Stimulated activated naive CD4-positive, alpha-beta T cell treated with Interleukin-2 at 50 U/mL for 16 hours (primary cell): ENCODE measurements around the gene ZNF423.

Experiments
- DNase-seq: peaks from one replicate; lab custom pipeline; 2025; lab: John Stamatoyannopoulos, UW

Gene ZNF423

DNA sequence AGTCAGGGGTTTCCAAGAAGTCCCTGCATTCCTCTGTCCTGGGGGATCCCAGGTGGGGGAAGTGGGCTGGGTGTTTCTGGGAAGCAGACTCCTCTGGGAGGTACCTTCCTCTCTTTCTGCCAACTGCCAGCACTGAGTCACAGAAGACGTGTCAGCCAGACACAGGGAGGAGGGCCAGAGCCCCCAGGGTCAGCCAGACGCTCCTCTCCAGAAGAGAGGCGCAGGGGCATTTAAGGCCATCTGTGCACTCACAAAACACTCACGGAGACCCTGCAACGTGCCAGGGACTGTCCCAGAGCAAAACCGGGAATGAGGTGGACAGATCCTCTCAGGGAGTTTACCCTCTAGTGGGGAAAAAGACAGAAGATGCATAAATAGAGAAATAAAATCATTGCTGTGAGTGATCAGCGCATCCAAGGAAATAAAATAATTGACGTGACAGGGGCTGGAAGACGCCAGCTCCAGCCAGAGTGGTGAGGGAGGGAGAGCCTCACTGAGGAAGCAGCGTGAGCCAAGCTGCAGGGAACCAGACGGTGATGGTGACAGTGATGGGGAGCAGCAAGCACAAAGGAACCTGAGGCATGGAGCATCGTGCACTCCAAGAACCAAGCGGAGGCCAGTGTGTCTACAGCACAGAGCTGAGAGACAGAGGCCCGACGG is 105.4 kb downstream of the ZNF423 start:
- DNase-seq, result no peak

DNA sequence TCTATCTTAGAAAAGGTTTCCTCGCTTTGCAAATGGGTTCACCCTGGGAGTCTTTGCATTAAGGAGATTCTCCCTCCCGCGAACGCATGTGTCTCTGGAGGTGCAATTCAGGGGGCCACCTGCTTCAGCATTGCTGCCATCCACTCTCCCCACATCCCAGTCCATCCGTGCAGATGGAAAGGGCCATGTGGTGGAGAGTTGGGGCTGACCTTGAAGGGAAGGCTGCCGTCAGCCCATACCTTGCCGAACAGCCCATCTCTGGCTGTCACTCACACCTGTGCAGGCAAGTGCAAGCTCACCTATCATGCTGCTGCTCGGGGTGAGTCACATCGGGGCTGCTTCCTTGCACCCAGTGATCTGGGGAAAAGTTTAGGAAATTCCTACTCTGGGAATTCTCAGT is 106.1 kb downstream of the ZNF423 start:
- DNase-seq, result no peak

DNA sequence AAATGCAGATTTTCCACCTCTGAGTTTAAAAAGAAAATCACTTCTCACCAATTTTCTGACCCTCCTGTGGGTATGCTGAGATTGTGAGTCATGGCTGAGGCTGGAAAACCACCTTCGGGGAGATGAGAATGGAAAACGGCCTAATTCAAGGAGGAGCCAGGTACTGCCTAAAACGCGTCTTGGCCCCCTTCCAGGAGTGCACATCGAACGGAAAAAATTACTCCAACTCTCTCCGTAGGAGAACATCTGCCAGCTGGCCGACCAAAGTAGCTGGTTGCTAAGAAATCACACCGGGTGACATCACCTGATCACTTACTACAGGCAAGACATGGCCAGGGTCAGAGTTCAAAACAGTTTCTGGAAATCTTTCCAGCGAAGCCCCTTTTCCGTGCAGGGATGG is 107.6 kb downstream of the ZNF423 start:
- DNase-seq, result no peak

DNA sequence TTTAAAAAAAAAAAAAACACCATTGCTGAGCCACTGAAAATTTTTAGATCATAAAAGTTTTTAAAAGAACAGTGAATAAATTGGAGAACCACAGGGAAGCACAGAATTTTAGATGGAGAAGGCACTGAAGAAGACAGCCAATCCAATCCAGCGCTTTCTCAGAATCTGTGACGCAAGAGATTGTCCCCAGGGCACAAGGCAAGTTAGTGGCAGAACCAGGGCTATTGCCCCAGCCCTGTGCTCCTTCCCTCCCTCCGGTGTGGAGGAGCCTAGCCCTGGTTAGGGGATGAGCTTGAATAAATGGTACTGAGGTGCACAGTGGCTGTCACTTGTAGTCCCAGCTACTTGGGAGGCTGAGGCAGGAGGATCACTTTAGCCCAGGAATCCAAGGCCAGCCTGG is 108.3 kb downstream of the ZNF423 start:
- no peak for DNase-seq

- no peak for DNase-seq
These were observed 109.4 kb downstream of the ZNF423 start for GRCh38 chr16:49746545-49746944.

- DNase-seq, result no peak
These were observed 110.6 kb downstream of the ZNF423 start for GRCh38 chr16:49745311-49745747.

DNA sequence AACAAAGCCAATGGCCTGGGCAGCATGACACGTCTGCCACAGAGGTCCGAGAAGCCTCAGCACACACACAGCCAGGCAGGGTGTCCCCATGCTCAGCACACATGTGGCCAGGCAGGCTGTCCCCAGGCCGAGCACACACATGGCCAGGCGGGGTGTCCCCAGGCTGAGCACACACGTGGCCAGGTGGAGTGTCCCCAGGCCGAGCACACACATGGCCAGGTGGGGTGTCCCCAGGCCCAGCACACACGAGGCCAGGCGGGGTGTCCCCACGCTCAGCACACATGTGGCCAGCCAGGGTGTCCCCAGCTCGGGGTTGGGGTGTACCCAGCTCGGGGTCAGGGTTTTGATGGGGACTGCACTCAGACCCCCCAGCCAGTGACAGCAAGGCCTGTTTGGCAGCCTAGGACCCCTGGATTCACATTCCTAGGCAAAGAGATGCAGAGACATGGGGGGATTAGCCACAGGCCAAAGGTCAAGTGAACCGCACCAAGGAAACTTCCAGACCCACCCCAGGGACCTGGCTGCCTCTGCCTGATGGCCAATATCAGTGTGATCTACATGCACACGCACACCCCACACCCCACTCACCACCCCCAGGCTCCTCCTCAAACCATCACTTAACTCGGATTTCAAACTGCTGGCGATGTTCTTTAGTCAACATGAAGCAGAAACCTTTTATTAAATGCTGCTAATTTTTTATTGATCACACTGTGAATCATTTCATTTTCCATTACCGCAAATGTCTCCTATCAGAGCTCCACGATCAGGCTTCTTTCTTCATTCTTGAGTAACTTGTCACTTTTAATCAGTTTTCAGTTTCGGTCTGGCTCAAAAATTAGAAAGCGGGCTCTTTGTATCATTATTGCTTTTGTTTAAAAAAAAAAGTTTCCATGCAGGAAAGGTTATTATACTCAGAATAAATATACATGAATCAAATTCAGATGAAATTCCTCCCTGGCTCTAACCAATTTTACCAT is 111.4 kb downstream of the ZNF423 start:
- DNase-seq, result no peak

- DNase-seq, result no peak
These were observed 112.3 kb downstream of the ZNF423 start for GRCh38 chr16:49743658-49744057.

- no peak for DNase-seq
These were observed 112.8 kb downstream of the ZNF423 start for GRCh38 chr16:49743203-49743464.

GRCh38 chr16:49742428-49743202 is 113.3 kb downstream of the ZNF423 start:
- DNase-seq, result no peak

DNA sequence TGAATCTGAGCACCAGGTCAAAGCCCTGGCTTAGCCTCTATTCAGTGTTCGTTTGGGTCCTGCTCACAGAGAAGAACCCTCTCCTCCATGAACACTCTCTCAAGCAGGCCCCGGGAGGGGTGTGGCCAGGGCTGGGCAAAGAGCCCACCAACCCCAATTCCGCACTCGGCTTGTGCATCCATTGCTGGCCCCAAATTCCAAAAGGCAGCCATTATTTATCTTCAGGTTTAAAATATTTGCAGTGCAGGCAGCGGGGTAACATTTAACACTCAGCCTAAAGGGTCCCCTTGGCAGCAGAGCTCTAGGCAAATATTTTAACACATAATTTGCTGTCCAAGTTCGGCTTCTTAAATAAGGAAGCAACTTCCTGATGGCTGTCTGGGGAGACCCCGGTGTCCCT is 115.7 kb downstream of the ZNF423 start:
- no peak for DNase-seq

- no peak for DNase-seq
These were observed 116.5 kb downstream of the ZNF423 start for GRCh38 chr16:49739381-49739780.

GRCh38 chr16:49738832-49739231 is 117.1 kb downstream of the ZNF423 start:
- no peak for DNase-seq

DNA sequence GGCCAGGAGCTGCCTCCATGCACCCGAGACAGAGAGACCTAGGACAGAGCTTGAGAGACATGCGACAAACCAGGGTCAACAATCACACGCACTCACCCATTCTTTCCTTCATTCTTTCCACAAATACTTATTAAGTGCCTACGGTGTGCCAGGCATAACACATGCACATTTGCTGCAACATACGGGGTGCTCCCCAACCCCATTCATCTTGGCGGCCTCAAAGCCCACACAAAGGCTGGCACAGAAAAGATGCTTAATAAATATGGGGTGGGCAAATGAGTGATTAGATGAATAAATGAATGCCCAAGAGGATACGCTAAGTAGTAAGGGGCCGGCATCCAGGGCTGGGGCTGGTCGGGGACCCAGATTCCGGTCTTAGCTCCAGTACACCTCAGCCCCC is 117.9 kb downstream of the ZNF423 start:
- no peak for DNase-seq

DNA sequence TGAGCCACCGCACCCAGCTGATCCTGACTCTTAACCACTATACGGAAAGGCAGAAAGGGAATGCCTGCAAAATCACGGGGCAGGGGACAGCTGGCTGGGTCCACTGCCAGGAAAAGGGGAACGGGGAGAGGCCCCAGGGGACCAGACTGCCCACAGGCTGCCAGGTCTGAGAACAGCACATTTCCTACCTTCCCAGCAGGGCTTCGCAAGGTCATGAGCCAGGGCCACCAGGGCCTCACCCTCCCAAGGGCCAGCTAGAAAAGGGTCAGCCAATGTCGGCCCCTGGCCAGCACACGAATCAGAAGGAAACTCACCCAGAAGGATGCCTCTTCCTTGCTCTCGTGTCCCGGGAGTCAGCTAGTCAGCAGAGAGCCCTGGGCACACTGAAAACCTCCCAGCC is 118.4 kb downstream of the ZNF423 start:
- no peak for DNase-seq

DNA sequence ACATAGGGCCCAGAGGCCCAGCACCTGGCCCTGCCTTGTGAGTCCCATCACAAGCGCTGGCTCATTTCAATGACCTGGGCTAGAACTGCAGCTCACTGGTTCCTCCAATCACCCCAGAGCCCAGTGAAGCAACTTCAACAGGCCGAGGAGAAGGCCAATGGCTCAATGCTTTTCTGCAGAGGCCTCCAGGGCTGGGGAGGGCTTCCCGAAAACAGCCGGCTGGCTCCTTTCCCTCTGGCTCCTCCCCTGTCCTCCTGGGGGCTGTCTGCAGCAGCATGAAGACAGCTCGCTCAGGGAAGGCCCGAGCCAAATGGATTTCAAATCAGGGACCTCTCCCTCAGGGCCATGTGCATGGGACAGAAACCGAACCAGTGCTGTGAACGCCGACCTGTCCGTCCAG is 121.6 kb downstream of the ZNF423 start:
- DNase-seq, result no peak

DNA sequence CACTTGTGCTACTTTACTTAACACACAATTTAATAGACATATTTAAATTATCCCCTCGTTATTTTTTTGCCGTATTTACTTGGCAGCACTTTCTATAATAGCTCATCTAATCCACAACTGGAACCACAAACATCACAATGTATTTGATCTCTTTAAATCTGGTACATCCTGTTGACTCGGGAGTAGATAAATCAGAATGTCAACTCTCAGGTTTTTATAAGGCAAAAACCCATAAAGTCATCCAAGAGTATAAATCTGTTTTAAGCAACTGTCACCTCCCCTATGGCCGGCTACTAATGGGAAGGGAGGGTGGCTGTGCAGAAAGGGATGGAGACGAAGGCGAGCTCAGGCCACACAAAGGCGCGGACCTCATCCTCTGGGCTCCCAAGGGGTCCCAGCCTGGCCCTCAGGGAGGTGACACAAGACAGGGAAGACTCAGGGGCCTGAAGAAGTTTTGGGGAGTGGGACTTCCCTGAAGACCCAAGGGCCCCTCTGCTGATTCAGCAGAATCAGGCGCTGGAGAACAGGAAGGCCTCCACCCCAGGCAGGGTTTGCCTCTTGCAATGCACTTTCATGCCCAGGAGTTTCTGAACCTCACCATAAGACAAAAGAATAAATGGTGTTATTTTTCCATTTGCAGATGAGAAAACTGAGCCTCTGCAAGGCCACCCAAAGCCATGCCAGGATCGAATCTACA is 122.5 kb downstream of the ZNF423 start:
- DNase-seq, result no peak

- no peak for DNase-seq
These were observed 124.0 kb downstream of the ZNF423 start for GRCh38 chr16:49731911-49732310.

GRCh38 chr16:49730772-49731171 is 125.1 kb downstream of the ZNF423 start:
- DNase-seq, result no peak

GRCh38 chr16:49727611-49728010 is 128.3 kb downstream of the ZNF423 start:
- DNase-seq, result no peak

- no peak for DNase-seq
These were observed 129.8 kb downstream of the ZNF423 start for GRCh38 chr16:49726155-49726554.

DNA sequence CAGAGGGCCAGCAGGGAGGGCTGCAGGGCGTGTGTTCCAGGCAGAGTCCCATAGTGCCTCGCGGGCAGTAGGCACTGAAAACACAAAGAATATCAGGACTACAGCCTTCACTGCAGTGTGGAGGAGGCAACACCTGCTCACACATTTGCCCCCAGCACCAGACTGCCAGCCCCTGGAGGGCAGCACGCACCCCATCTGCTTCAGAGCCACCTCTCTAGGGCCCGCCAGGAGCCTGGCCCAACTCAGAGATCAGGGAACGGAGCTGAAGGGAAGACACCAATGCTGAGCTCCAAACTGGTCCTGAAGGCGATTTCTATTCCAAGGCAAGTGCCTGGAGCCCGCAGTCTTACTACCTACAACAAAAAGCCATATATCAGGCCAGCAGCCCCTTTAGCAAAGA is 130.3 kb downstream of the ZNF423 start:
- DNase-seq, result no peak
